ENCODE results near the gene MAPKAP1. TPM values are rescaled to one million over a fixed set of nuclear protein-coding genes. Genes with fewer than 3 reads are reported as not detected.

Gene MAPKAP1
- total and polyA plus RNA-seq, 2 of the 13 experiments (the other 11 are each of a cell fraction or from before 2014, with no cell fraction given), result 45.0 to 64.3 TPM

DNA sequence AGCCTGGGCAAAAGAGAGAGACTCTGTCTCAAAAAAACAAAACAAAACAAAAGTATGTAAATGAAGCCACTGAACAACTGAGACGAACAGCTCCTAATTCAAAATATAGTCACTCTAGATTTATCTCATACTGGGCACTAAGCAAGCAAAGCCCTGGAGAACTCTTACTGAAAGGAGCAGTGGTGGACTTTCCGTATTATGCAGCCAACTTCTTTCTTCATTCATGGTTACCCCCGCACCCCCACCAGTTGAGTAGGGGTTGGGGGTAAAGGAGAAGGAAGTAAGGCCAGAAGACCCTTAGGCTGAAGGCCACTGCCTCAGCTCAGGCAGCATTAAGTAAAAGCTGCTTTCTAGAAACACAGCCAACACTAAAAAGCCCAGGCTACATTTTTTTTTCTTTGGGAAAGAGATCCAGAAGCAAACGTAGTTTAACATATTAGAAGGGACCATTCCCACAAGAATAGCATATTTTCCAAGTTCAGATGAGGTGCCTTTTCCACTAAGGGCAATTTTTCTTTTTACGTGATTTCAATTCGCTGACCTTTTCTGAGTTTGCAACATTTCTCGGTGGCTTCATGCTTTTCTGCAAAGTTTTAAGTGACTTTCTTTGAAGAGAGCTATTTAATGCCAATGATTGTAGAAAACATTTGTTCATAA lies 55.3 kb downstream of the MAPKAP1 start:
- no peak for FAIRE-seq
- Histone ChIP-seq H3K9me3 (ENCODE audit: low read length) (no peaks in the 10 kb centered on the region), H3K36me3 (replicated peaks in 1 of 2; ENCODE audit: control insufficient read depth in 1 of 2, insufficient read depth in 2 of 2, low read length in 2 of 2) (no peaks in the 10 kb centered on the region; a peak in 1 of 5 replicates), H3K27ac (ENCODE audit: extremely low read length, insufficient read depth, low read length) (no peak overlapping the region), H3K79me2 (ENCODE audit: insufficient read depth, low read length) (no peaks in the 10 kb centered on the region), H3K4me3 (replicated peaks in 1 of 3; ENCODE audit: insufficient read depth in 1 of 3, low read depth in 2 of 3, low read length in 3 of 3) (no peak overlapping the region), H3K4me1 (ENCODE audit: insufficient read depth, low read length) (0 out of 2 replicates have a peak, but pooled peaks cover 5% of the 10 kb centered on the region), H3K27me3 (ENCODE audit: control insufficient read depth in 1 of 2, insufficient read depth in 2 of 2, low read length in 2 of 2) (no peaks in the 10 kb centered on the region), H3K9ac (ENCODE audit: insufficient read depth, low read depth, low read length) (no peak overlapping the region), H2AFZ (ENCODE audit: low read length) (no peak overlapping the region), H3K4me2 (ENCODE audit: low read depth, low read length) (no peak overlapping the region), H4K20me1 (ENCODE audit: insufficient read depth, low read length) (no peaks in the 10 kb centered on the region)
- WGBS (ENCODE audit: low lambda C conversion rate), result 96% methylated on average over 7 of the region's 7 CpGs
- CTCF ChIA-PET (ENCODE audit: low intra/inter-chr PET ratio, low total read pairs), result no interaction called here
- POLR2A ChIA-PET, result no interaction called here
- intact Hi-C loops (cut with micrococcal nuclease; ENCODE audit: unreplicated experiment) (loop anchor here (10.0 kb wide), 1 partner anchor 53 kb away; the partner anchor contains the start of gene MAPKAP1), in situ Hi-C loops (cut with HindIII; ENCODE audit: extremely low pct_ligation_motif_present, low pct_unique_long_range_greater_than_20kb) (no loop called here)
- DNase-seq (ENCODE audit: low spot score), result no peak
- no peak for ATAC-seq
- BruUV-seq (replicated peaks), result no TSS peak
- TF ChIP-seq HDAC6 (IDR thresholded peaks at IDR 0.05; ENCODE audit: low read depth, low read length), result no peak

DNA sequence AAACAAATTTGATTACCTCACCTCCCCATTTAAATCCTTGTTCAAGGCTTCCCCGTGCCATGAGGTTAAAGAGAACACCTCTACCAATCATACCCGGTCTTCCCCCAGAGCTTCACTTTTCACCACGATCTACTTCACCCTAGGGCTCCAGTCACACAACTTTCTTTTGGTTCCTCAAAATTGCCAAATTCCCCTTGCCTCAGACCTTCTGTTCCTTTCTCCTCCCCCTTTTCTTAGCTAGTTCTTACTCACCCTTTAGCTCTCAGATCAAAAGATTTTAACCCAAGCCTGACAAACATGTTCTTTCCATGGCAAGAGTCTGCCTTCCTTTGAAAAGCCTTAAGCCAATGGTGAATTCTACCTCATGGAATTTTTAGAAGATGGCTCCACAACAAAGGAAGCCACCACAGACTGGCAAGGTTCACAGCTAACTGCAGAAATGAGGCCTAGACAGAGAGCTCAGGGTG lies 56.7 kb downstream of the MAPKAP1 start:
- DNase-seq (ENCODE audit: low spot score) (no peak), ATAC-seq (no peak), FAIRE-seq (no peak)
- CTCF ChIA-PET (ENCODE audit: low intra/inter-chr PET ratio, low total read pairs), result no interaction called here
- H3K79me2 ChIP-seq (ENCODE audit: insufficient read depth, low read length), result no peaks in the 10 kb centered on the region
- no peaks in the 10 kb centered on the region for H4K20me1 ChIP-seq (ENCODE audit: insufficient read depth, low read length)
- POLR2A ChIA-PET, result no interaction called here
- H3K27me3 ChIP-seq (ENCODE audit: control insufficient read depth in 1 of 2, insufficient read depth in 2 of 2, low read length in 2 of 2), result no peaks in the 10 kb centered on the region
- 59% methylated on average over 3 of the region's 3 CpGs for WGBS (ENCODE audit: low lambda C conversion rate)
- no peak overlapping the region for H3K9ac ChIP-seq (ENCODE audit: insufficient read depth, low read depth, low read length)
- H2AFZ ChIP-seq (ENCODE audit: low read length), result no peak overlapping the region
- no peaks in the 10 kb centered on the region for H3K9me3 ChIP-seq (ENCODE audit: low read length)
- no TSS peak for BruUV-seq (replicated peaks)
- no peak overlapping the region for H3K4me3 ChIP-seq (replicated peaks in 1 of 3; ENCODE audit: insufficient read depth in 1 of 3, low read depth in 2 of 3, low read length in 3 of 3)
- no peaks in the 10 kb centered on the region for H3K36me3 ChIP-seq (replicated peaks in 1 of 2; ENCODE audit: control insufficient read depth in 1 of 2, insufficient read depth in 2 of 2, low read length in 2 of 2)
- in situ Hi-C loops (cut with HindIII; ENCODE audit: extremely low pct_ligation_motif_present, low pct_unique_long_range_greater_than_20kb) (no loop called here), intact Hi-C loops (cut with micrococcal nuclease; ENCODE audit: unreplicated experiment) (loop anchor here (10.0 kb wide), 1 partner anchor 54 kb away; the partner anchor contains the start of gene MAPKAP1)
- H3K27ac ChIP-seq (ENCODE audit: extremely low read length, insufficient read depth, low read length), result no peak overlapping the region
- H3K4me2 ChIP-seq (ENCODE audit: low read depth, low read length), result no peak overlapping the region
- H3K4me1 ChIP-seq (ENCODE audit: insufficient read depth, low read length), result 0 out of 2 replicates have a peak, but pooled peaks cover 5% of the 10 kb centered on the region
- TF ChIP-seq, protein P1, sequence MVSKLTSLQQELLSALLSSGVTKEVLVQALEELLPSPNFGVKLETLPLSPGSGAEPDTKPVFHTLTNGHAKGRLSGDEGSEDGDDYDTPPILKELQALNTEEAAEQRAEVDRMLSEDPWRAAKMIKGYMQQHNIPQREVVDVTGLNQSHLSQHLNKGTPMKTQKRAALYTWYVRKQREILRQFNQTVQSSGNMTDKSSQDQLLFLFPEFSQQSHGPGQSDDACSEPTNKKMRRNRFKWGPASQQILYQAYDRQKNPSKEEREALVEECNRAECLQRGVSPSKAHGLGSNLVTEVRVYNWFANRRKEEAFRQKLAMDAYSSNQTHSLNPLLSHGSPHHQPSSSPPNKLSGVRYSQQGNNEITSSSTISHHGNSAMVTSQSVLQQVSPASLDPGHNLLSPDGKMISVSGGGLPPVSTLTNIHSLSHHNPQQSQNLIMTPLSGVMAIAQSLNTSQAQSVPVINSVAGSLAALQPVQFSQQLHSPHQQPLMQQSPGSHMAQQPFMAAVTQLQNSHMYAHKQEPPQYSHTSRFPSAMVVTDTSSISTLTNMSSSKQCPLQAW (CRISPR knock-in tag; IDR thresholded peaks at IDR 0.05), result no peak
- TF ChIP-seq, protein P2, sequence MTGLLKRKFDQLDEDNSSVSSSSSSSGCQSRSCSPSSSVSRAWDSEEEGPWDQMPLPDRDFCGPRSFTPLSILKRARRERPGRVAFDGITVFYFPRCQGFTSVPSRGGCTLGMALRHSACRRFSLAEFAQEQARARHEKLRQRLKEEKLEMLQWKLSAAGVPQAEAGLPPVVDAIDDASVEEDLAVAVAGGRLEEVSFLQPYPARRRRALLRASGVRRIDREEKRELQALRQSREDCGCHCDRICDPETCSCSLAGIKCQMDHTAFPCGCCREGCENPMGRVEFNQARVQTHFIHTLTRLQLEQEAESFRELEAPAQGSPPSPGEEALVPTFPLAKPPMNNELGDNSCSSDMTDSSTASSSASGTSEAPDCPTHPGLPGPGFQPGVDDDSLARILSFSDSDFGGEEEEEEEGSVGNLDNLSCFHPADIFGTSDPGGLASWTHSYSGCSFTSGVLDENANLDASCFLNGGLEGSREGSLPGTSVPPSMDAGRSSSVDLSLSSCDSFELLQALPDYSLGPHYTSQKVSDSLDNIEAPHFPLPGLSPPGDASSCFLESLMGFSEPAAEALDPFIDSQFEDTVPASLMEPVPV (CRISPR knock-in tag; IDR thresholded peaks at IDR 0.05), result no peak
- TF ChIP-seq CCAR2 (optimal IDR thresholded peaks at IDR 0.05; ENCODE audit: low read depth, low read length) (no peak), NFRKB (IDR thresholded peaks at IDR 0.05) (no peak), WIZ (CRISPR knock-in tag; IDR thresholded peaks at IDR 0.05) (no peak), NAIF1 (CRISPR knock-in tag; IDR thresholded peaks at IDR 0.05; ENCODE audit: borderline replicate concordance) (no peak)
- TF ChIP-seq, protein P3, sequence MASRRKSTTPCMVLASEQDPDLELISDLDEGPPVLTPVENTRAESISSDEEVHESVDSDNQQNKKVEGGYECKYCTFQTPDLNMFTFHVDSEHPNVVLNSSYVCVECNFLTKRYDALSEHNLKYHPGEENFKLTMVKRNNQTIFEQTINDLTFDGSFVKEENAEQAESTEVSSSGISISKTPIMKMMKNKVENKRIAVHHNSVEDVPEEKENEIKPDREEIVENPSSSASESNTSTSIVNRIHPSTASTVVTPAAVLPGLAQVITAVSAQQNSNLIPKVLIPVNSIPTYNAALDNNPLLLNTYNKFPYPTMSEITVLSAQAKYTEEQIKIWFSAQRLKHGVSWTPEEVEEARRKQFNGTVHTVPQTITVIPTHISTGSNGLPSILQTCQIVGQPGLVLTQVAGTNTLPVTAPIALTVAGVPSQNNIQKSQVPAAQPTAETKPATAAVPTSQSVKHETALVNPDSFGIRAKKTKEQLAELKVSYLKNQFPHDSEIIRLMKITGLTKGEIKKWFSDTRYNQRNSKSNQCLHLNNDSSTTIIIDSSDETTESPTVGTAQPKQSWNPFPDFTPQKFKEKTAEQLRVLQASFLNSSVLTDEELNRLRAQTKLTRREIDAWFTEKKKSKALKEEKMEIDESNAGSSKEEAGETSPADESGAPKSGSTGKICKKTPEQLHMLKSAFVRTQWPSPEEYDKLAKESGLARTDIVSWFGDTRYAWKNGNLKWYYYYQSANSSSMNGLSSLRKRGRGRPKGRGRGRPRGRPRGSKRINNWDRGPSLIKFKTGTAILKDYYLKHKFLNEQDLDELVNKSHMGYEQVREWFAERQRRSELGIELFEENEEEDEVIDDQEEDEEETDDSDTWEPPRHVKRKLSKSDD (CRISPR knock-in tag; IDR thresholded peaks at IDR 0.05; ENCODE audit: low read depth), result no peak
- TF ChIP-seq, protein P4, sequence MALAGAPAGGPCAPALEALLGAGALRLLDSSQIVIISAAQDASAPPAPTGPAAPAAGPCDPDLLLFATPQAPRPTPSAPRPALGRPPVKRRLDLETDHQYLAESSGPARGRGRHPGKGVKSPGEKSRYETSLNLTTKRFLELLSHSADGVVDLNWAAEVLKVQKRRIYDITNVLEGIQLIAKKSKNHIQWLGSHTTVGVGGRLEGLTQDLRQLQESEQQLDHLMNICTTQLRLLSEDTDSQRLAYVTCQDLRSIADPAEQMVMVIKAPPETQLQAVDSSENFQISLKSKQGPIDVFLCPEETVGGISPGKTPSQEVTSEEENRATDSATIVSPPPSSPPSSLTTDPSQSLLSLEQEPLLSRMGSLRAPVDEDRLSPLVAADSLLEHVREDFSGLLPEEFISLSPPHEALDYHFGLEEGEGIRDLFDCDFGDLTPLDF (CRISPR knock-in tag; IDR thresholded peaks at IDR 0.05), result no peak

Data from HepG2 (cell line).